HG03354 (cell line): ENCODE measurements around the gene WFS1.

Experiments
- ATAC-seq: cut with Tn5 transposase; IDR thresholded peaks from one replicate; pipeline ENCODE4 v1.9.1; 2021; ENCODE audit warnings: mild to moderate bottlenecking; ENCODE audit not compliant: unreplicated experiment, poor library complexity, severe bottlenecking

The WFS1 gene

DNA sequence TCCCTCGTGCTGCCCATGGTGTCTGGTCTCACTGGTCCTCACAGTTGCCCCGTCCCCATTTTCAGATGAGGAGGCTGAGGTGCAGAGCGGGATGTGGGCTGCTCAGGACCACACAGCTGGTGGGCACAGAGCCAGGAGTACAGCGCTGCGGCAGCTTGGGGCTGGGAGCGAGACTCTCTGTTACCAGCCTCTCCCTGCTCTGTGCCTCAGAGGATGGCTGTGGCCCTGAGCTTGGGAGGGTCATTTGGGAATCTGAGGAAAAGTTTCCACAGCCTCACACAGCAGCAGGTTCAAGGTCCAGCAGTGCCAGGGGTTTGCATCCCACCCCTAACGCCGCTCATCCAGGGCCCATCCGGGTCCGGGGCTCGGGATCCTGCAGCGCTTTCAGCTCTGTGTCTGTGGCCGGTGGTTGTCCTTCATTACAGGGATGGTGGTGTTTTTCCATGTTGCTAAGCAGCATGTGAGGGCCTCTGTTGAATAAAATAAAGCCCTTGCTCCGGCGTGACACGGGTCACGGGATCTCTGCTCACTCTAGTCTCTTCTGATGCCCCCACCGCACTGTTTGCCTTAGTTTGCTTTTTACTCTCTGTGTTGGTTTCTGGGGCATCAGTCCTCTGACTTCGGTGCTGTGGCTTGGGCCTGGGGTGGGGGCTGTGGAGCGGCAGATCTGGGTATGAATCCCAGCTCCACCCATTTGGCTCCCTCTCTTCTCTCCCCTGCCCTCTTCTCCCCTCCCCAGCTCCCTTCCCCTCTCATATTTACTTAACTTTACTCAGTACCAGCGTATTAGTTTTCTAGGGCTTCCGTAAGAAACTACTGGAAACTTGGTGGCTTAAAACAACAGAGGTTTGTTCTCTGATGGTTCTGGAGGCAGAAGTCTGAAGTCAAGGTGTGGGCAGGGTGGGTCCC lies 6.5 kb downstream of the WFS1 start:
- ATAC-seq, result no peak

DNA sequence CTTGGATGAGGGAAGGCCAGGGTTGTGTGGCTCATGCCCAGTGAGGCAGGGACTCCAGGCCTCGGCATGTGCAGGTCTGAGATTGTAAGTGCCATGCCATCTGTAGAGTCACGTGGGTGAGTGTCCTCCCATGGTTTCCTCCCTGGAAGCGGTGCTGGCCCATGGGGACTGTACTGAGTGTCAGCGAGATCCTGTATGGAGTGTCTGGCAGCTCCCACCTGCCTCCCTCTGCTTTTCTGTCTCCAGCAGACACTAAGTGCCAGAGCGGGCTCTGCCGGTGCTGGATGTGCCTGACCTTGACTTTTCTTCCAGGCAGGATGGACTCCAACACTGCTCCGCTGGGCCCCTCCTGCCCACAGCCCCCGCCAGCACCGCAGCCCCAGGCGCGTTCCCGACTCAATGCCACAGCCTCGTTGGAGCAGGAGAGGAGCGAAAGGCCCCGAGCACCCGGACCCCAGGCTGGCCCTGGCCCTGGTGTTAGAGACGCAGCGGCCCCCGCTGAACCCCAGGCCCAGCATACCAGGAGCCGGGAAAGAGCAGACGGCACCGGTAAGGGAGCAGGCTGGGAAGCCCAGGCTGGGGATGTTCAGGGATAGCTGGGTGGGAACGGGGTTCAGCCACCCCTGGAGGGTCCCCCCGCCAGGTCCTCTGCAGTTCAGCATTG lies 7.6 kb downstream of the WFS1 start:
- ATAC-seq, result no peak

DNA sequence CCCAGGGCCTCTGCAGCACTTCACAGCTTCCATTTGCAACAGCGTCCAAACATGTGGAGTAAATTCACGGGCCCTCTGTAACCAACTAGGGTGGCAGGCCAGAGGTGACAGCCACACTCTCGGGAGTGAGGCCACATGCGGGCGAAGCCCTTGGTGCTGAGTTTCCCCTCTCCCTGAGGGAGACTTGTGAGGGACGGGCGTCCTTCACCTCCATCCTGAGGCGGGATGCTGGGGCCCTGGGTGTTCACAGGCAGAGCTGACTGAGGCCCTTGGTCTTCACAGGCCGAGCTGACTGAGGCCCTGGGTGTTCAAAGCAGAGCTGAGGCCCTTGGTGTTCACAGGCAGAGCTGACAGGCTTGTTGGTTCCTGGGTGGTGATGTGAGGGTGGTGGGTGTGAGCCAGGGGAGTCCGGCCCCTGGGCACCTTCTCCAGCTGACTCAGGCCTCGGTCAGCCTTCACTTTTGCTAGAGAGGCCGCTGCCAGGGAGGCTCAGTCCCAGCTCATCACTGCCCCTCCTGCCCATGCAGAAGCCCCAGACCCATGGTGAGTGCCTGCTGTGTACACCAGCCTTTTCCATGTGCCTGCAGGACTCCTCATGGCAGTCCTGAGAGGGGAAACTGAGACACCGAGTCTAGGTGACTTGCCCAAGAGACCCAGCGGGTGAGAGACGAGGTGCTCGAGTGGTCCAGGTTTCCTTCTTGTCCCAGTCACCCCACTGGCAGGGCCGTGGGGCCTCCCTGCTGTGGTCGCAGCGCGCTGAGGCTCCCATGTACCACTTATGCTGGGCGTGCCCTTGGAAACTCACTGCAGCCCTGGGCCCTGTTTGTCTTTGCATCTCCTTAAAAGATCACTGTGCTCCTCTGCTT lies 8.5 kb downstream of the WFS1 start:
- ATAC-seq, result peak; percentile 5

DNA sequence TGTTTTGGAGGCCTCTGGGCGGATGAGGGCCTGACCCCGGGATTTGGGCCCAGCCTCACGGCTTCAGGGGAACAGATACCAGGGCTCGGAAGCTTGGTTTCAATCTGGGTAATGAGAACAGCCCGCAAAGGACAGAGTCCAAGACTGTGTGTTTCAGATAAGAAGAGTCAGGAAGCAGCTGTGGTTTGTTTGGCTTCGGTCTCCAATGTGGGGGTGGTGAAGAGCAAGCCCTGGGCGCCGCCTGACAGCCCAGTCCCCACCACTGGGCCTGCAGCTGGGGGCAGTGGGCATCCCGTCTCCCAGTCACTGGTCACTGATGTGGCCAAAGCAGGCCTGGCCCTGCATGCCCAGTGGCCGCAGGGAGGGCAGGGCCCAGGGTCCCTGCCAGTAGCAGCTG lies 9.1 kb downstream of the WFS1 start:
- ATAC-seq, result peak; percentile 98

DNA sequence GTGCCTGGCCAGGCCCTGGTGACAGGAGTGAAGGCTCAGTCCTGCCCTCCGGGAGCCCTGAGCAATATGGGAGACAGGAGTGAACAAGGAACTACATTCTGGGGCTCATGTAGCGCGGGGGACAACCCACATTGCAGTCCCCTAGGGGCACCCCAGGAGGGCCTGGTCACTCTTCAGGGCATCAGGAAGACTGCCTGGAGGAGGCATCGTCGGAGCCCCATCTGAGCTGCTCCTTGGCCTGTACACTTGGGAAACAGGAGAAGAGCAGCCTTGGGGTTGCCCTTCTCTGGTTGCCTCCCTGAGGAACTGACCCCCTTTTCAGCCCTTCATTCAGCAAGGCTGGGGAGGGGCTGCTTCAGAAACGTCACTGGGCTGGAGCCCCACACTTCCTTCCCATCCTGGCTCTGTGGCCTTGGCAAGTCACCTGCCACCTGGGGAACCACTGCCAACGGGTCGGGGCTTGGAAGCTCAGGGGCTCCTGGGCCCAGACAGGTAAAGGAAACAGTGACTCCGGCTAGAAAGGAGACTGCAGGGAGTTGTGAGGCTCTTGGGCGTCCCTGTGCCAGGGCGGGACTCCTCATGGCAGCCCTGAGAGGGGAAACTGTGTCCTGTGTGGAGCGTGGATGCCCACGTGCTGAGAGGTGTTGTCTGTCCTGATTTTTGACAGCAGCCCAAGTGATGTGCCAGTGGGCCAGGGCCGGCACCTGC lies 10.1 kb downstream of the WFS1 start:
- no peak for ATAC-seq

DNA sequence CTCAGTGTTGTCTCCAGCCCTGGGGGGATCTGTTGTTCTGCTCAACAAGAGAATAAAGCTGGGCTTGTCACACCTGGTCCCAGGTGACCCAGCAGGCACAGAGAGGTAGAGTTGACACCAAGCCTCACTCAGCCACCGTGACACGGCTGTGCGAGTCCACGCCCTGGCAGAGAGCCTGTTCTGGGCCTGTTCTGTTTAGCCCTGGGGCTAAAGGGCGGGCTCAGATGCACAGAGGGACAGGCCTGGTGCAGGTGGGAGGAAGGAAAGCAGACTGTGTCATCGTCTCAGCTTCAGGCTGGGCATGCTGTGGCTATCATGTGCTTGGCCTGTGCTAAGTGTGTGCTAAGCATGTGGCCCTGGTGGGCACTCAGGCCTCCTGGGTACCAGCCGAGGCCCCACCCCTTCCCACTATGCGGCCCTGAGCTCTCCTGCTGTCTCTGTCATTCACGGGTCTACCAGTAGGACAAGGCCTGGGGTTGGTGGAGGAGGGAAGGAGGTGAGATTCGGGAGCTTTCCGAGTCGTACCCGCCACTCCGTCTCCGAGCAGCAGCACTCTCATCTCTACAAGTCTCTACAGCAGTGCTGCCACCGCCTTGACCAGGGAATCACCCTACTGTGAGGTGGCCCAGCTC lies 10.8 kb downstream of the WFS1 start:
- ATAC-seq, result no peak

DNA sequence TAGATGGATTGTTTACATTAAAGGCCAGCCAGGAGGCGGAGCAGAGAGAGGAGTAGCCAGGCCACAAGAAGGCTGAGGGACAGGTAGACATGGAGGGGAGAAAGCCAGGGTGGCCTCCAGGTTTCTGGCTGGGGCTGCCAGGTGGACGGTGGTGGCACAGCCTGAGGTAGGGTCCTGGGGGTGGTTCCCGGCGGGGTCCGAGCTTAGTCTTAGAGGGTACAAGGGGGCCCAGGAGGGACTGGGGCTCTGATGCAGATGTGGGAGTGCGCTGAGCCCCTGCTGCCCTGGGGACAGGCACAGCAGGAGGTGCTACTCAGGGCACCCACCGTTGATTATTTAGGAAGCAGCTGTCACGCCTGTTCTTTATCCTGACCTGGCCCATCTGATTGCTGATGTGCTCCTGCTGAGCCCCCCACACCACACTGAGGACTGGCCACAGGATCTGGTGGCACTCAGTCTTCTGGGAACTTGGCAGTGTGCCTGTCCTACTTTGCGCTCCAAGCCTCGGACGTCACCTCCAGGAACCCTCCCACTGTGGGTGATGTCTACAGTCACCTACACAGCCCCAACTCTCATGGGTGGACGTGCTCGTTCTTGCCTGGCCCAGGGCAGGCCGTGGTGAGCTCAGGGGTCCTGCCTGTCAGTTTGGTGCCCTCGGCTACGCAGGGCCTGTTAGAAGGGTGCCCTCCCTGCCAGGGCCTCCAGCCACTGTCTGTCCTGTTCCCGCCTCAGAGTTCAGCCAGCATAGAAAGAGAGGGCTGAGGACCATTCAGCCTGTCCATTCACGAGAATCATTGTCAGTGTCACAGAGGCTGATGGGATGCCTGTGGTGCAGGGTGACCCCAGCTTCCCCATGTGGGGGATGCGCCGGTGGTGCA lies 12.0 kb downstream of the WFS1 start:
- ATAC-seq, result no peak

DNA sequence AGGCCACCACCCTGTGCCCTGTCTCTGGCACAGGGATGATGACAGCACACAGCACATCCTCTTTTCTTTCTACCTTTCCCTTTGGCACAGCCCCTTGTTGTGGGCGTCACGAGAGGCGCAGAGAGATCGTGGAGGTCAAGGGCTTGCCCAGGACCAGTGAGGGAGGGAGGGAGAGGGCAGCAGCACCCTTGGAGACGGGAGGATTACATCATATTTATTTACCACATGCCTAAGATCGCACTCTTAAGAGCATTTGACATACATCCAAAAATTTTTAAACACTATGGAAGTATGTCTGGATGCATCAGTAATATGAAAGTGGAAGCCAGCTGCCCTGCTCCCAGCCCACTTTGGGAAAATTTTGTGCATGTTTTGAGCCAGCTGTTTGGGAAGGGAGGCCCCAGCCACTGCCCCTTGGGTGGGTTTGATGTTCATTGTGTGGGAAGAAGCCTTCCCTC lies 12.7 kb downstream of the WFS1 start:
- no peak for ATAC-seq

DNA sequence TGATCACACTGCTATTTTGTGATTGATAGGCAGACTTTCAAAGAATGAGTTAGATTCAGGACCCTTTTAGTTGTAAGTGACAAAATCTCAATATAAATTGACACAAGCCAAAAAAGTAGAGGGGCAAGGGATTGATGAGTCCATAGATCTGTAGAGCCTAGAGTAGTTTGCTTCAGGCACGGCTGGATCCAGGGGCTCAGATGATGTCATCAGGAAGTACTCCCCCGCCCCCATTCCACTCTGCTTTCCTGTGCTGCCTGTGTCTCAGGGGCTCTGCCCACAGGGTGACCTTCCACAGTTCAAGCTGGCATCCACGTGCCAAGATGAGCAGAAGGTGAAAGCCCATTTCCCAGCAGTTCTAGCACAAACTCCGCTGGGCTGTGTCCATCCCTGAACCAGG lies 13.6 kb downstream of the WFS1 start:
- no peak for ATAC-seq

DNA sequence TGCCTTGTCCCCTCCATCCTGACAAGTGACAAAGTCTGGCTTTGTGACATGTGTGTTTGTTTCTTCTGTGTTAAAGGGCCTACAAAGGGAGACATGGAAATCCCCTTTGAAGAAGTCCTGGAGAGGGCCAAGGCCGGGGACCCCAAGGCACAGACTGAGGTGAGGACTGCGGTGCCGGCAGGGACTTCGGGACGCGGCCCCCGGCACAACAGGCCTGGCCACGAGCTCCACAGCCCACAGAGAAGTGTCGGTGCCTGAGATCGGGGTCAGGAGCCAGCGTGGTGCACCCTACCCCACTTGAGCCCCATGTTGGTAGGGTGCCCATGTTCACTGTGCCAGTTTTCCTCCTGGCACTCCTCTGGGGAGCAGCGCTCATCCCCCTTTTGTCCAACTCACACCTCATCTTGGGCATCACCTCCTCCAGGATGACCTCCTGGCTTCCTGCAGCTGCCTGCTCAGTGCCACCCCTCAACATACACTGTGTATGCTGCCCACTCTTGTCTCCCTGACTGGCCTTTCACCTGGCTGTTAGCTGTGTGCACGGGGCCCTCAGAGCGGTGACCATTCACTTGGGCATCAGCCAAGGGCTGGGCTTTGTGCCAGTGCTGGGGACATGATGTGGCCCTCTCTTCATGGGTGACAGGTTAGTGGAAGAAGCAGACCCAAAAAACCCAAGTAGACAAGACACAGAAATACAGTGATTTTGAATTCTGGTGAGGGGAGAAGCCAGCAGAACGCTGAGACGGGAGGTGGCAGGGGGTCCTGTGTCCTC lies 17.6 kb downstream of the WFS1 start:
- no peak for ATAC-seq

DNA sequence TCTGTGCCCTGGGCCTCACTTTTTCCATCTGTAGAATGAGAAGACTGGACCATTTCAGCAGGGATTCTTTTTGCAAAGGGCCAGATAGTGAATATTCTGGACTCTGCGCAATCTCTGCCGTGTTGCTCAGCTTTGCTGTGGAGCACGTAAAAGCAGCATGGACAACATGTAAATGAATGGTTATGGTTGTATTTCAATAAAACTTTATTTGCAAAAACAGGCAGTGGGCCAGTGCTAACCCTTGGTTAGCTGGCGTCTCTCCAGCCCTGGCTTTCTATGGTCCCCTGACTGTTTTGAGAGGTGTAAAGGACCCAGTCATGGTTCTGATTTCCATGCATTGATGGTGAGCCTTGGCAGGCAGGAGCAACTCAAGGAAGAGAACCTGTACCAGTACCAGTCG lies 18.7 kb downstream of the WFS1 start:
- ATAC-seq, result no peak

DNA sequence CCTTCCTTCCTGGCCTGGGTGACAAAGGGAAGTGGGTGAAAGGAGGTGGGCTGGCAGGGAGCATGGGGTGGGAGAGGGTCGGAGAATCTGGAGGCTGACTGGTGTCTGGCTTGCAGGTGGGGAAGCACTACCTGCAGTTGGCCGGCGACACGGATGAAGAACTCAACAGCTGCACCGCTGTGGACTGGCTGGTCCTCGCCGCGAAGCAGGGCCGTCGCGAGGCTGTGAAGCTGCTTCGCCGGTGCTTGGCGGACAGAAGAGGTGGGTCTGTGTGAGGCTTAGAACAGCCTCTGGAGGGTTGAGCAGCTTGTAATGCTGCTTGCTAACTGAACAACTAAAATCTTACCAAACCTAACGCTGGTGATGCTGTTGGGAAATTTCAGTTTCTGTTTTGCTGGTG lies 19.2 kb downstream of the WFS1 start:
- ATAC-seq, result no peak

DNA sequence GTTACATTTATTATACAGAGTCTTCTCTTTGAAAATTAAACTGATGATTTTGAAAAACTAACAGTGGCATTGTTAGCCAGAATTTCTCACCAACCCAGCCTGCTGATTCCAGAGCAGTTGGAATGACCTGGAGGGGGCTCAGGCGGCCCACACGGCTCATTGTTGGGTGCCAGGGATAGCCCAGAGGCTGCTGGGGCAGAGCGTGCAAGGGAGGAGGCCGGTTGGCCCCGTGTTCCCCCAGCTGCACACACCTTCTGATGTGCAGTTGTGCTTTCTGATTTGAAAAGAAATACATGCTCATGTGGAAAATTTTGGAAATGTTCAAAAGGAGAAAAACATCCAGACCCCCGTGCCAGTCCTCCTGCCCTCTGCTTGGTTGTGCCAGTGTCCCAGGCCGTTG lies 20.6 kb downstream of the WFS1 start:
- ATAC-seq, result no peak

DNA sequence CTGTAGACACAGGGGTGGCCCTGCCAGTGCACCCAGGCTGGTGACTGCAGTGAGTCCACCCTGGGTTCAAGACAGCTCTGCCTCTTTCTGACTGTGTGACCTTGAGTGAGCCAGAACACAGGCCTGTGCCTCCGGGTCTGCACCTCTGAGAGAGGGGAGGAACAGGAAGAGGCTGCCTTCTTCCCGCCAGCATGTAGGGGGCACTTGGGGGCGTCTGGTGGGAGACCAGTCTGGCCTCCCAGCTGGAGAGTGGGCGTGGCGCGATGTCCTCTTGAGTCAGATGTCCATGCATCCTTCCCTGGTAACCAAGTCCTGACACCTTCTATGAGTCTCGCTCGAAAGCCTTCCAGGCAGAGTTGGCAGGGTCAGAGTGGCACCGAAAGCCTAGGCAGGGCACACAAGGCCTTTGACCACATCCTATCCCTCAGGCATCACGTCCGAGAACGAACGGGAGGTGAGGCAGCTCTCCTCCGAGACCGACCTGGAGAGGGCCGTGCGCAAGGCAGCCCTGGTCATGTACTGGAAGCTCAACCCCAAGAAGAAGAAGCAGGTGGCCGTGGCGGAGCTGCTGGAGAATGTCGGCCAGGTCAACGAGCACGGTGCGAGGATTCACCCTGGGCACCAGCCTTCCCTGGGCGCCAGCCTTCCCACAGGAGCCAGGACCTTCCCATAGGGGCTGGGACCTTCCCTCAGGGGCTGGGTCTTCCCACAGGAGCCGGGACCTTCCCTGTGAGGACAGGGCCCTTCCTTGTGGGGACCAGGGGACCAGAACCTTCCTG lies 21.3 kb downstream of the WFS1 start:
- no peak for ATAC-seq

DNA sequence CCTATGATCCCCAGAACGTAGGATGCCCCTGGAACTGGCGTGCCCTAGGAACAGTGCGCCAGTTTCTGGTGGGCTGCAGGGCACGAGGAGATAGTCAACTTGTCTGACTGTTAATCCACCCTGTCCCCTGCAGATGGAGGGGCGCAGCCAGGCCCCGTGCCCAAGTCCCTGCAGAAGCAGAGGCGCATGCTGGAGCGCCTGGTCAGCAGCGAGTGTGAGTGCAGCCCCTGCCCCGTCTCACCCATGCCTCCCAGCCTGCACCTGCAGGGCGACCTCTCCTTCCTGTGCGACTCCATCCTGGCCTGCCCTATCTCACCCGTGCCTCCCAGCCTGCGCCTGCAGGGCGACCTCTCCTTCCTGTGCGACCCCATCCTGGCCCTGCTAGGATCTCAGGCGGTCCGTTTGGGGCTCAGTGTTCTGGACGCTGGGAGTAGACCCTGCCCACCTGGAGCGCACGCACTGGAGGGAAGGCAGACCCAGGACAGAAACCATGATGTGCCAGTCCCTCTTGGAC lies 22.2 kb downstream of the WFS1 start:
- ATAC-seq, result no peak

DNA sequence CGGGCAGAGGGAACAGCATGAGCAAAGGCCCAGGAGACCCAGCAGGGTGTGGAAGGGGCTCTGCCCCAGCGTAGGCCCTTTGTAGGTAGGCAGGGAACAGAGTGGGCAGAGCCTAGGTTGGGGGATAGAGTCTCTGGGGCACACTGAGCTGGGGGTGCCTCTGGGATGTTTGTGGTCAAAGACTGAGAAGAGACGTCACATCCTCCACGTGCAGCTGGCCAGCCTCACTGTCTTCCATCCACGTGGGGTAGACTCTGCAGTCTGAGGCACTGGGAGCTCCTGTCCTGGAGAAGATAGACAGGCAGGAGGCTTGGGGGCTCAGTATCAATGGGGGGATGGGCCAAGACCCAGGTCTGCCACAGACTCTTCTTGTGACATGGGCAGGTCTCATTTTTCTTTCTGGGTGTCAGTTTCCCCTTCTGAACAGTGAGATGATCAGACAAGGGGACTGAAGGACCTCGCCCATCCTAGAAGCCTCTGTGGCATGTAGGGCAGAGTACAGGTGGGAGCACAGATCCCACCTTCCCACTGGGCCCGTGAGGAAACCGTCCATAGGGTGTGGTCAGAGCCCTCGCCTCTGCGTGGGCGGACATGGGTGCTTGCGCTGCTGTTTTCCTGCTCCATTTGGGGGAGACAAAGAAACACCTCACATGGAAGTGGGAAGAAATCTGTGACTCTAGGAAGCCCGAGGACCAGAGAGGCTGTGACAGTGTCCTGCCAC lies 22.9 kb downstream of the WFS1 start:
- ATAC-seq, result no peak
